ENCODE measurements around the gene DPEP3.
"Not testable (repeated sequence)": the region's sequence is repeated elsewhere in the genome, so short reads cannot be mapped to it uniquely, and the experiment has no call there.

The DPEP3 gene

GRCh38 chr16:67999985-68000384, 19.7 kb upstream of the DPEP3 start:
- no peak overlapping the region for H3K4me3 ChIP-seq (ENCODE audit: low read depth, low read length)
- no peak for TF ChIP-seq CTCF (IDR thresholded peaks at IDR 0.05; ENCODE audit: low read depth, low read length)

- not testable (repeated sequence) for H3K4me3 ChIP-seq (ENCODE audit: low read depth, low read length)
Observed at GRCh38 chr16:67998779-67999688, 18.7 kb upstream of the DPEP3 start, which contains the start of gene DPEP2. DPEP2 (minus strand) TSS chr16:67999484; CDS start chr16:67993212, 6,272 bp downstream.

GRCh38 chr16:67998231-67998778, 18.0 kb upstream of the DPEP3 start:
- H3K4me3 ChIP-seq (ENCODE audit: low read depth, low read length), result not testable (repeated sequence)

GRCh38 chr16:67996666-67997065, 16.4 kb upstream of the DPEP3 start:
- H3K4me3 ChIP-seq (ENCODE audit: low read depth, low read length), result no peak overlapping the region
- TF ChIP-seq CTCF (IDR thresholded peaks at IDR 0.05; ENCODE audit: low read depth, low read length), result no peak

- TF ChIP-seq CTCF (IDR thresholded peaks at IDR 0.05; ENCODE audit: low read depth, low read length), result no peak
- no peak overlapping the region for H3K4me3 ChIP-seq (ENCODE audit: low read depth, low read length)
Observed at GRCh38 chr16:67995423-67995822, 15.1 kb upstream of the DPEP3 start.

GRCh38 chr16:67994040-67994408, 13.7 kb upstream of the DPEP3 start:
- H3K4me3 ChIP-seq (ENCODE audit: low read depth, low read length), result not testable (repeated sequence)

GRCh38 chr16:67993207-67994039, 13.1 kb upstream of the DPEP3 start:
- no peak overlapping the region for H3K4me3 ChIP-seq (ENCODE audit: low read depth, low read length)
- peak; percentile 82 for TF ChIP-seq CTCF (IDR thresholded peaks at IDR 0.05; ENCODE audit: low read depth, low read length)

- TF ChIP-seq CTCF (IDR thresholded peaks at IDR 0.05; ENCODE audit: low read depth, low read length), result no peak
- H3K4me3 ChIP-seq (ENCODE audit: low read depth, low read length), result no peak overlapping the region
Observed at GRCh38 chr16:67992661-67993206, 12.4 kb upstream of the DPEP3 start.
